Cardiac fibroblast (primary cell): ENCODE results near the gene NUCKS1.

Source experiments
- DNase-seq, 2 donors: peaks; one replicate each; pipeline versions ENCODE4 v3.0.0 to v3.0.0-alpha.2; 2010; ENCODE audit warnings: low read depth in 2 of 2
- H3K4me3 ChIP-seq, 2 donors: replicated peaks in 1 of 2; 1 replicate in 1 of 2; 2 replicates in 1 of 2; pipeline ENCODE4 v1.5.1; 2011; ENCODE audit warnings: low read depth in 2 of 2, low read length in 2 of 2, mild to moderate bottlenecking in 2 of 2, moderate library complexity in 1 of 2
- CTCF ChIP-seq: IDR thresholded peaks from one replicate; pipeline ENCODE4 v1.5.1; 2011; ENCODE audit warnings: low read depth, mild to moderate bottlenecking, low read length, inconsistent platforms

NUCKS1 gene

GRCh38 chr1:205690122-205690756 lies 59.7 kb downstream of the NUCKS1 start:
- no peak for TF ChIP-seq CTCF

DNA sequence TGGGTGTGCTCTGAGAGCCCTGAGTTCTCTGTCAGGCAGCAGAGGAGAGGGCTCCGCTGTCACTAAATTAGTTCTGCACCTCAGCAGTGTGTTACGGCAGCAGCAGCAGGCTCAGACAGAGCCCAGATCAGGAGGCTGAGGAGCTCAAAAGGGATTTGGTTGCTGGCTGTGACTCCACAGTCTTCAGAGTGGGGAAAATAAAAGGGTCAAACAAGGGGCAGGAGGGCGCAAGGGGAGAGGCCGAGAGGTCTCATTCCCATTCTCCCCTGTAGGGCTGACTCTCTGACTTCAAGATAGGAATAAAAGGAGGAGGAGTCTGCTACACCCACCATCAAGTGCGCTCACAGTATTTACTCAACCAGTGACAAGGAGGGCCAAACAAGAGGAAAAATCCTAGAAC lies 60.5 kb downstream of the NUCKS1 start:
- H3K4me3 ChIP-seq, result no peak overlapping the region
- no peak for TF ChIP-seq CTCF
- no peak for DNase-seq

More at GRCh38 chr1:205690122-205690756, 59.7 kb downstream of the NUCKS1 start:
- H3K4me3 ChIP-seq, result no peak overlapping the region
- DNase-seq, result peak in 1 of 2 donors; percentile 51

DNA sequence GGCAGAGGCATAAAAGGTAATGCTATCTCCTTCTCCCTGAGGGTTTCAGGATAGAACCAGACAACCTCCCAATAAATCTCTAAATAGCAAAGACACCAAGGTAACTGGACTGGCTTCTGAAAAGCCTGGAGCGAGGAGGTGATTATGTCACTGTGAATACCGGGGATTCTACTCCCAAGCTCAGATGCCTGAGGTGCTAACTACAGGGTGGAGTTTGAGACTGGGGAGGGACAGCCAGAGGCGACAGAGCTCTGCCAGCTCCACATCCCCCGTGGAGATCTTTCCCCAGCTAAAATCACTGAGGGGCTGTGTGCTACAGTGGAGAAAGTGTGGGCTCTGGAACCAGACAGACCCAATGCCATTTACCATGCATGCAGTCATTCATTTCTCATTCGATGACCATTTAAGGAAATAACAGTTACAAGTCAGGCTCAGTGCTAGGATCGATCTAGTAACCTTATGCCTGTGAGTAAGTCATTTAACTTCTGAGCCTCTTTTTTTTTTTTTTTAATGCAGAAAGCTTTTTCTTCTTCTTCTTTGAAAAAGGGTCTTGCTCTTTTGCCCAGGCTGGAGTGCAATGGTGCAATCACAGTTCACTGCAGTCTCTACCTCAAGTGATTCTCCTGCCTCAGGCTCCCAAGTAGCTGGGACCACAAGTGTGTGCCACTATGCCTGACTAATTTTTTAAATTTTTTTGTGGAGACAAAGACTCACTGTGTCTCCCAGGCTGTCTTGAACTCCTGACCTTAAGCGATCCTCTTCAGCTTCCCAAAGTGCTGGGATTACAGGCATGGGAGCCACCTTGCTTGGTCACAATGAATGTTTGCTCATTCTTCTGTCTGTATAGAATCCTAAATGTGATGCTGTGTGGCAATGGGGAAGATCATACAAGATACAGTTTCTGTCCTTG lies 61.6 kb downstream of the NUCKS1 start:
- DNase-seq, result no peak
- no peak for TF ChIP-seq CTCF

GRCh38 chr1:205687242-205687641 lies 62.7 kb downstream of the NUCKS1 start:
- H3K4me3 ChIP-seq, result no peak overlapping the region
- TF ChIP-seq CTCF, result no peak
- no peak for DNase-seq

More for the DNA sequence above, 61.6 kb downstream of the NUCKS1 start:
- H3K4me3 ChIP-seq, result no peak overlapping the region

DNA sequence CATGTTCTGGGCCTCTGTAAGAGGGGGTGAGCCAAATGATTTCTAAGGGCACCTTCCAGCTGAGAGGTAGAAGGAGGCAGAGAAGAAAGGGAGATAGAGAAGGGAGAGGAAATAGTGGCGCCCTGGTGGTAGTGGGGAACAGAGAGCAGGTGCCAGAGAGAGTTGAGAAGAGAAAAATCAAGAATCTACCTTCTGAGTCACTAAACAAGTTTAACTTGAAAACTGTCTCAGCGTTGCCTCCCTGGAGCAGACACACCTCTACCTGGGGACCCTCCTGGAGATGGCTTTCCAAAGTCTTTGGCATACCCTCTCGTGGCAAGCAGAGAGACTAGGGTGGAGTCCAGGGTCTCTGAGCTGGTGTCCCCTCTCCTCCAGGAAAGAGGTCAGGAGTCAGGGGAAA lies 68.6 kb downstream of the NUCKS1 start:
- H3K4me3 ChIP-seq, result no peak overlapping the region
- no peak for TF ChIP-seq CTCF
- no peak for DNase-seq

DNA sequence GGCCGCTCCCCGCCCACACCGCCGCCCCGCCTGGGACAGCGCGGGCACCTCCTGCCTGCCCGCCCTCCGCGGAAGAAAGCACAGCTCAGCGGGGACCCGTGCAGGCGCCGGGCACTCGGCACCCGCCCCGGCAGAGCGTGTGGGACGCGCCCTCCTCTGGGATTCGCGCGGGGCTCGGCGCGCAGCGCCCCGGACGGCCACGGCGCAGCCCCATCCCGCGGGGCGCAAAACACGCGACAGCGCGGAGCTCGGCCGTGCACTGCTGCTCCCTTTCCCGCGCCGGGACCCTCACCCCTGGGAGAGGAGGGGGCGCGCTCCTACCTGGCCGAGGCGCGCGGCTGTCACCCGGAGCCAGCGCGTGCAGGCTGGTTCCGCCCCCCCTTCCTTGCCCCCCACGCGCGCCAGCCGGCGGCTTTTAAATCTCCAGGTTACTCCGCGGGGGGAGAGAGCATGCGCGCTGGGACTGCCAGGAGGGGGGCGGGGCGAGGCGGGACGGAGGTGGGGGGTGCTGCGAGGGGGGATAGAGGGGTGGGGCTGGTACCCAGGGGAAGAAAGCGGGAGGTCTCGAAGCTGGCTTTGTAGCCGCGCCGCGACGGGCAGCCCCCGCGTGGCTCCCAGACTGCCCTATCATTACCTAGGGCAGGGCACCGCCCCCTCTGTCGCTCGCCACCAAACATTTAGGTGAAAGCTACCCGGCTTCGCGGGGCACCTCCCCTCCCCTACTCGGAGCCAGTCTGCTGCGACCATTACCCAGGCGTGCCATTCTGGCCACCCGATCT lies 69.7 kb downstream of the NUCKS1 start, which contains the start of gene SLC45A3:
Gene SLC45A3 (minus strand): TSS at position 437 of the 779 bp plus-strand sequence. CDS start 15,853 bp downstream, outside the sequence.
- H3K4me3 ChIP-seq, result peak within 1 kb of the TSS; percentile 44 to 68
- peak; percentile 18 to 33 for DNase-seq
- TF ChIP-seq CTCF, result no peak
